IMR-90 (cell line): ENCODE data around the gene EEF2K. TPM values are rescaled to one million over a fixed set of nuclear protein-coding genes. Genes with fewer than 3 reads are reported as not detected.

Experiments used
- ATAC-seq: fragments of 200-7000 bp; cut with Tn5 transposase; 2 replicates; pipeline ENCODE4 v1.9.1; 2020; ENCODE audit warnings: low read depth, mild to moderate bottlenecking, moderate library complexity
- BruUV-seq: library from RNA; stranded (reverse); fragments of 400-500 nt; replicated peaks from 2 replicates; lab custom pipeline; 2021; lab: Mats Ljungman, UMichigan
- CTCF ChIA-PET: fragments of 300-600 bp; formaldehyde crosslinking; extraction: SDS; loops from one replicate; lab custom pipeline; 2021; ENCODE audit warnings: antibody characterized with exemption; lab: Yijun Ruan, JAX
- POLR2A ChIA-PET: fragments of 300-600 bp; sonication (Branson Sonifier 250); formaldehyde crosslinking; loops from one replicate; lab custom pipeline; 2022; ENCODE audit warnings: antibody characterized with exemption; ENCODE audit not compliant: unreplicated experiment; lab: Charles Lee
- DNase-seq: peaks from one replicate; pipeline ENCODE4 v3.0.0; 2013
- H2AFZ ChIP-seq: replicated peaks from 2 replicates; pipeline ENCODE3; 2013; ENCODE audit warnings: low read length, mild to moderate bottlenecking; ENCODE audit not compliant: poor library complexity
- H2AK5ac ChIP-seq: 2 replicates; pipeline ENCODE4 v1.6.1; 2013; ENCODE audit warnings: low read depth, low read length, inconsistent platforms
- H2AK9ac ChIP-seq: replicated peaks from 2 replicates; pipeline ENCODE3; 2013; ENCODE audit warnings: mild to moderate bottlenecking, low read depth, low read length, moderate library complexity; ENCODE audit not compliant: poor library complexity
- H2BK120ac ChIP-seq: 2 replicates; pipeline ENCODE4 v1.6.1; 2013; ENCODE audit warnings: low read depth, low read length, inconsistent platforms
- H2BK15ac ChIP-seq: 3 replicates; pipeline ENCODE4 v1.6.1; 2013; ENCODE audit warnings: low read depth, low read length, inconsistent platforms
- H2BK20ac ChIP-seq: 2 replicates; pipeline ENCODE4 v1.6.1; 2013; ENCODE audit warnings: low read depth, mild to moderate bottlenecking, inconsistent platforms, low read length, moderate library complexity
- H2BK5ac ChIP-seq: 2 replicates; pipeline ENCODE4 v1.6.1; 2013; ENCODE audit warnings: mild to moderate bottlenecking, low read depth, low read length, inconsistent platforms; ENCODE audit not compliant: poor library complexity, severe bottlenecking
- H3K14ac ChIP-seq: replicated peaks from 2 replicates; pipeline ENCODE4 v1.6.1; 2013; ENCODE audit warnings: low read depth, low read length, inconsistent platforms
- H3K18ac ChIP-seq: 2 replicates; pipeline ENCODE4 v1.6.1; 2013; ENCODE audit warnings: low read depth, low read length, control low read depth
- H3K23ac ChIP-seq: 2 replicates; pipeline ENCODE4 v1.6.1; 2013; ENCODE audit warnings: low read depth, low read length, inconsistent platforms
- H3K27ac ChIP-seq: 2 replicates; pipeline ENCODE4 v1.5.1; 2013; ENCODE audit warnings: mild to moderate bottlenecking, control low read depth, low read length; ENCODE audit not compliant: insufficient read depth
- H3K27me3 ChIP-seq: 2 replicates; pipeline ENCODE4 v1.6.1; 2013; ENCODE audit warnings: low read length; ENCODE audit not compliant: control insufficient read depth, insufficient read depth
- H3K36me3 ChIP-seq: 2 replicates; pipeline ENCODE4 v1.6.1; 2013; ENCODE audit warnings: low read length, mixed read lengths; ENCODE audit not compliant: control insufficient read depth, insufficient read depth
- H3K4ac ChIP-seq: 2 replicates; pipeline ENCODE4 v1.6.1; 2013; ENCODE audit warnings: low read depth, low read length, inconsistent platforms
- H3K4me1 ChIP-seq: 2 replicates; pipeline ENCODE4 v1.6.1; 2013; ENCODE audit warnings: low read length, mixed read lengths; ENCODE audit not compliant: control insufficient read depth, insufficient read depth
- H3K4me2 ChIP-seq: 2 replicates; pipeline ENCODE4 v1.6.1; 2013; ENCODE audit warnings: low read depth, mild to moderate bottlenecking, control low read depth, low read length, moderate library complexity
- H3K4me3 ChIP-seq: 2 replicates; pipeline ENCODE4 v1.5.1; 2013; ENCODE audit warnings: low read depth, mild to moderate bottlenecking, control low read depth, low read length, moderate library complexity; ENCODE audit not compliant: insufficient read depth
- H3K56ac ChIP-seq: 2 replicates; pipeline ENCODE4 v1.6.1; 2013; ENCODE audit warnings: low read length, inconsistent platforms; ENCODE audit not compliant: insufficient read depth; ENCODE audit errors: extremely low read depth
- H3K79me1 ChIP-seq, 2 experiments: 2 replicates each; pipeline ENCODE4 v1.6.1; 2013; ENCODE audit warnings: low read length in 2 of 2, inconsistent platforms in 1 of 2, low read depth in 1 of 2
- H3K9ac ChIP-seq: 2 replicates; pipeline ENCODE4 v1.6.1; 2013; ENCODE audit warnings: low read depth, low read length, control low read depth
- H3K9me1 ChIP-seq: 2 replicates; pipeline ENCODE4 v1.6.1; 2013; ENCODE audit warnings: low read length, inconsistent platforms; ENCODE audit not compliant: insufficient read depth
- H3K9me3 ChIP-seq: 2 replicates; pipeline ENCODE4 v1.6.1; 2013; ENCODE audit warnings: low read length; ENCODE audit not compliant: control insufficient read depth, insufficient read depth
- H4K20me1 ChIP-seq: 2 replicates; pipeline ENCODE4 v1.6.1; 2013; ENCODE audit warnings: low read length, inconsistent platforms; ENCODE audit not compliant: insufficient read depth
- H4K5ac ChIP-seq: 2 replicates; pipeline ENCODE4 v1.6.1; 2013; ENCODE audit warnings: mild to moderate bottlenecking, low read depth, low read length, control low read depth
- H4K8ac ChIP-seq, 2 experiments: 2 replicates each; pipeline ENCODE4 v1.6.1; 2013; ENCODE audit warnings: low read depth in 2 of 2, low read length in 2 of 2, control low read depth in 1 of 2, inconsistent platforms in 1 of 2
- H4K91ac ChIP-seq: 2 replicates; pipeline ENCODE4 v1.6.1; 2013; ENCODE audit warnings: low read depth, low read length, inconsistent platforms; ENCODE audit not compliant: insufficient read depth
- CTCF ChIP-seq: conservative IDR thresholded peaks from 2 replicates; pipeline ENCODE4 v1.5.1; 2012; ENCODE audit warnings: mild to moderate bottlenecking, low read depth, low read length, improper control_type of control experiment
- MAZ ChIP-seq: IDR thresholded peaks from 2 replicates; pipeline ENCODE4 v1.6.1; 2012; ENCODE audit warnings: low read depth, mild to moderate bottlenecking, low read length, improper control_type of control experiment, moderate library complexity, borderline replicate concordance
- WGBS, 2 experiments: methylation state at CpG; one replicate each; pipeline versions ENCODE4 v1.1.5 to v1.1.7; 2013; ENCODE audit warnings: missing lambda C conversion rate in 2 of 2; ENCODE audit not compliant: insufficient read length in 1 of 2; ENCODE audit errors: extremely low coverage in 2 of 2; 5-methylcytosine and 5-hydroxymethylcytosine counted together
- dilution Hi-C: fragments of 300-500 bp; cut with HindIII; formaldehyde crosslinking; loops from one replicate; pipeline ENCODE4 v1.14.3; 2018; ENCODE audit warnings: low sequenced_read_pairs; ENCODE audit not compliant: unreplicated experiment
- in situ Hi-C: fragments of 300-500 bp; cut with MboI; formaldehyde crosslinking; loops from 3 replicates; pipeline ENCODE4 v1.14.3; 2019; ENCODE audit warnings: low sequenced_read_pairs, inconsistent platforms, mixed read lengths
- intact Hi-C: fragments of 100-400 bp; cut with micrococcal nuclease; formaldehyde crosslinking; loops from 2 replicates; pipeline ENCODE4 v1.10.0; 2022
- polyA plus RNA-seq, 3 experiments: library from polyadenylated mRNA; depleted of rRNA; stranded (reverse); fragments of >200 nt; gene quantifications; 2 replicates each; pipeline ENCODE4 v1.2.3, GENCODE V29; 2012; ENCODE audit warnings: low replicate concordance in 1 of 3
- total RNA-seq: library from RNA; depleted of rRNA; stranded (reverse); fragments of >200 nt; gene quantifications from 2 replicates; pipeline ENCODE4 v1.2.3, GENCODE V29; 2012

The EEF2K gene
- total and polyA plus RNA-seq, 2 of the 4 experiments (the other 2 are of a cell fraction): 9.7 to 16.5 TPM

GRCh38 chr16:22198547-22199293 is 7.4 kb upstream of the EEF2K start:
- POLR2A ChIA-PET: no interaction called here
- DNase-seq: peak; percentile 9
- CTCF ChIA-PET: interaction anchor here (1.6 kb wide), 1 partner anchor 102 kb away, joined by 3 read pairs; no protein-coding TSS in a partner anchor

More at GRCh38 chr16:22198547-22199293, 7.4 kb upstream of the EEF2K start:
- Histone ChIP-seq H3K27me3 (no peaks in the 10 kb centered on the region), H4K8ac (peak overlapping the region; percentile 77 to 93), H4K91ac (peak overlapping the region; percentile 76), H2BK20ac (peak overlapping the region; percentile 47), H4K5ac (peak overlapping the region; percentile 97), H3K23ac (peak overlapping the region; percentile 26), H3K4ac (peak overlapping the region; percentile 88), H3K27ac (peak overlapping the region; percentile 75), H3K9ac (peak overlapping the region; percentile 57), H3K4me3 (no peak overlapping the region), H3K36me3 (no peaks in the 10 kb centered on the region), H3K56ac (no peak overlapping the region), H3K14ac (peak overlapping the region; percentile 61; the same call in 1 of the 2 replicates), H3K9me3 (no peaks in the 10 kb centered on the region), H4K20me1 (no peaks in the 10 kb centered on the region), H2AK5ac (peak overlapping the region; percentile 41), H3K18ac (peak overlapping the region; percentile 66; the same call in 1 of the 2 replicates), H2AK9ac (no peak overlapping the region), H3K9me1 (peaks cover 8% of the 10 kb centered on the region; the same call in 1 of the 2 replicates), H3K4me2 (no peak overlapping the region), H3K4me1 (peaks cover 4% of the 10 kb centered on the region), H2BK120ac (peak overlapping the region; percentile 74), H3K79me1 (no peaks in the 10 kb centered on the region), H2AFZ (peak overlapping the region; percentile 79), H2BK5ac (peak overlapping the region; percentile 48), H2BK15ac (peak overlapping the region; percentile 46; the same call in 1 of the 3 replicates)
- dilution Hi-C loops: no loop called here
- intact Hi-C loops: no loop called here
- in situ Hi-C loops: no loop called here
- no peak for ATAC-seq
- BruUV-seq: no TSS peak
- no peak for TF ChIP-seq MAZ
- peak; percentile 20; the same call in 1 of the 2 replicates for TF ChIP-seq CTCF
- 77% methylated on average over 4 of the region's 7 CpGs; no CpG with 5 or more reads in 1 of the 2 experiments for WGBS, 2 experiments
